Psoas muscle (tissue), 8 donors: ENCODE measurements around the gene NTRK2. TPM values are rescaled to one million over a fixed set of nuclear protein-coding genes. Genes with fewer than 3 reads are reported as not detected.

Experiments used
- ATAC-seq, 4 donors: fragments of 200-7000 bp; cut with Tn5 transposase; one replicate each; pipeline ENCODE4 v1.9.1; 2020; ENCODE audit warnings: moderate library complexity in 3 of 4, mild to moderate bottlenecking in 2 of 4
- DNase-seq, 2 donors: peaks; one replicate each; pipeline ENCODE4 v3.0.0-alpha.2; 2020
- H3K27ac ChIP-seq: fragments of 200-600 bp; one replicate; pipeline ENCODE4 v1.8.0; 2022
- H3K27me3 ChIP-seq, 3 donors: fragments of 200-600 bp in 1 of 3; one replicate each; pipeline versions ENCODE4 v1.6.1 to v1.8.0; 2013 to 2022; ENCODE audit warnings: low read length in 2 of 3, mild to moderate bottlenecking in 2 of 3, moderate library complexity in 1 of 3; ENCODE audit not compliant: insufficient read depth in 3 of 3
- H3K36me3 ChIP-seq, 2 donors: fragments of 200-600 bp in 1 of 2; one replicate each; pipeline versions ENCODE4 v1.6.1 to v1.8.0; 2013 to 2022; ENCODE audit warnings: low read depth in 1 of 2, mild to moderate bottlenecking in 1 of 2, moderate library complexity in 1 of 2; ENCODE audit not compliant: insufficient read depth in 1 of 2
- H3K4me1 ChIP-seq: fragments of 200-600 bp; one replicate; pipeline ENCODE4 v1.8.0; 2022
- H3K4me3 ChIP-seq: fragments of 200-600 bp; one replicate; pipeline ENCODE4 v1.8.0; 2022; ENCODE audit warnings: mild to moderate bottlenecking
- H3K9me3 ChIP-seq: fragments of 200-600 bp; one replicate; pipeline ENCODE4 v1.8.0; 2022
- CTCF ChIP-seq: fragments of 200-600 bp; IDR thresholded peaks from one replicate; pipeline ENCODE4 v1.8.0; 2022; ENCODE audit warnings: antibody characterized with exemption
- WGBS, 3 donors: extraction: QIAGEN DNeasy Blood & Tissue Kit; methylation state at CpG; one replicate each; pipeline versions ENCODE4 v1.1.6 to v1.1.7; 2013; 5-methylcytosine and 5-hydroxymethylcytosine counted together
- intact Hi-C, 2 donors: fragments of 100-400 bp; cut with DNase I; formaldehyde crosslinking; loops; one replicate each; pipeline versions ENCODE4 v1.11.0 to v1.14.2; 2022
- polyA plus RNA-seq, 3 donors: library from polyadenylated mRNA; stranded (reverse); fragments of 200-250 nt; gene quantifications; one replicate each; pipeline ENCODE4 v1.2.3, GENCODE V29; 2013
- total RNA-seq, 4 donors: library from RNA; stranded (reverse); fragmentation: NEBNext Ultra II Directional in 2 of 4; extraction: Animal tissue kit (Norgen Biotek cat#: 25700) in 2 of 4; gene quantifications; one replicate each; pipeline versions ENCODE4 v1.2.1 to v1.2.4, GENCODE V29; 2021 to 2023
- donor health status: healthy with polysubstance abuse.
- donor health status: DM: no; HTN: no; CAD: no; lungs with moderate emphysema.
- donor health status: Bipolar disorder and iron deficiency.
- donor health status: healthy.
- donor health status: DM: yes; HTN: yes; CAD: no.
- donor health status: DM: no; HTN: no; CAD: no.
- donor health status: DM: no; HTN: no; CAD: no.
- donor health status: DM: yes; HTN: yes; CAD: no.

Gene NTRK2
- total and polyA plus RNA-seq, 7 donors = 0.46 to 3.6 (median 1.4) TPM

- ATAC-seq = no peak
- Histone ChIP-seq H3K4me1 (no peaks in the 10 kb centered on the region), H3K36me3 (no peaks in the 10 kb centered on the region), H3K27me3 (no peaks in the 10 kb centered on the region), H3K9me3 (no peaks in the 10 kb centered on the region), H3K4me3 (no peak overlapping the region), H3K27ac (no peak overlapping the region)
- intact Hi-C loops = no loop called here
- DNase-seq = no peak
- 69 to 74% (median 72%) methylated on average over 4 of the region's 4 CpGs for WGBS, 3 donors
- no peak for TF ChIP-seq CTCF
These were observed 141.7 kb downstream of the NTRK2 start for GRCh38 chr9:84811072-84811750.

GRCh38 chr9:84811751-84812074 is 142.2 kb downstream of the NTRK2 start:
- H3K36me3 ChIP-seq = no peaks in the 10 kb centered on the region
- 88 to 97% (median 97%) methylated on average over 1 of the region's 1 CpG for WGBS, 3 donors
- no peak for ATAC-seq

GRCh38 chr9:84812355-84812754 is 142.8 kb downstream of the NTRK2 start:
- ATAC-seq = no peak
- Histone ChIP-seq H3K36me3 (no peaks in the 10 kb centered on the region), H3K27ac (no peak overlapping the region), H3K9me3 (no peaks in the 10 kb centered on the region), H3K27me3 (no peaks in the 10 kb centered on the region), H3K4me3 (no peak overlapping the region), H3K4me1 (no peaks in the 10 kb centered on the region)
- WGBS, 3 donors = 81 to 84% (median 82%) methylated on average over 5 of the region's 5 CpGs
- TF ChIP-seq CTCF = no peak
- intact Hi-C loops = no loop called here
- DNase-seq = no peak

More at GRCh38 chr9:84811751-84812074, 142.2 kb downstream of the NTRK2 start:
- Histone ChIP-seq H3K9me3 (no peaks in the 10 kb centered on the region), H3K27ac (no peak overlapping the region), H3K4me3 (no peak overlapping the region), H3K27me3 (no peaks in the 10 kb centered on the region), H3K4me1 (no peaks in the 10 kb centered on the region)
- DNase-seq = no peak
- intact Hi-C loops = no loop called here
- no peak for TF ChIP-seq CTCF

- Histone ChIP-seq H3K27me3 (no peaks in the 10 kb centered on the region), H3K27ac (no peak overlapping the region), H3K4me1 (no peaks in the 10 kb centered on the region), H3K9me3 (no peaks in the 10 kb centered on the region), H3K36me3 (no peaks in the 10 kb centered on the region), H3K4me3 (no peak overlapping the region)
- 39 to 46% (median 41%) methylated on average over 3 of the region's 3 CpGs for WGBS, 3 donors
- TF ChIP-seq CTCF = no peak
- intact Hi-C loops = no loop called here
- ATAC-seq (no peak), DNase-seq (no peak)
These were observed 143.3 kb downstream of the NTRK2 start for GRCh38 chr9:84812847-84813246.

- H3K4me3 ChIP-seq = no peak overlapping the region
- no peaks in the 10 kb centered on the region for H3K9me3 ChIP-seq
- H3K36me3 ChIP-seq = no peaks in the 10 kb centered on the region
- no peak for TF ChIP-seq CTCF
- intact Hi-C loops = no loop called here
- no peaks in the 10 kb centered on the region for H3K4me1 ChIP-seq
- no peak for DNase-seq
- H3K27me3 ChIP-seq = no peaks in the 10 kb centered on the region
- no peak for ATAC-seq
- no peak overlapping the region for H3K27ac ChIP-seq
- 94 to 97% (median 96%) methylated on average over 1 of the region's 1 CpG for WGBS, 3 donors
These were observed 146.0 kb downstream of the NTRK2 start for GRCh38 chr9:84815554-84815953.
